Glutamatergic neuron (in vitro differentiated cells): ENCODE measurements around the gene ACO1. TPM values are rescaled to one million over a fixed set of nuclear protein-coding genes. Genes with fewer than 3 reads are reported as not detected.

Source experiments
- DNase-seq: peaks from one replicate; pipeline ENCODE4 v3.0.0; 2022
- H3K27ac Mint-ChIP-seq: one replicate; pipeline ENCODE4 v1.8.0; 2020; ENCODE audit warnings: mild to moderate bottlenecking, mixed read lengths, inconsistent platforms; ENCODE audit not compliant: unreplicated experiment
- H3K27me3 Mint-ChIP-seq: one replicate; pipeline ENCODE4 v1.8.0; 2020; ENCODE audit warnings: mild to moderate bottlenecking, moderate library complexity, mixed read lengths, inconsistent platforms; ENCODE audit not compliant: unreplicated experiment
- H3K36me3 Mint-ChIP-seq: one replicate; pipeline ENCODE4 v1.8.0; 2020; ENCODE audit warnings: mild to moderate bottlenecking, mixed read lengths, inconsistent platforms; ENCODE audit not compliant: unreplicated experiment
- H3K4me1 Mint-ChIP-seq: one replicate; pipeline ENCODE4 v1.8.0; 2020; ENCODE audit warnings: mild to moderate bottlenecking, low read depth, mixed read lengths, inconsistent platforms; ENCODE audit not compliant: unreplicated experiment
- H3K4me3 Mint-ChIP-seq: one replicate; pipeline ENCODE4 v1.8.0; 2020; ENCODE audit warnings: mild to moderate bottlenecking, mixed read lengths, inconsistent platforms; ENCODE audit not compliant: unreplicated experiment
- H3K9me3 Mint-ChIP-seq: one replicate; pipeline ENCODE4 v1.8.0; 2020; ENCODE audit warnings: mild to moderate bottlenecking, moderate library complexity, mixed read lengths, inconsistent platforms; ENCODE audit not compliant: unreplicated experiment
- total RNA-seq: library from RNA; stranded (reverse); fragmentation: NEBNext Ultra II Directional; extraction: Animal tissue kit (Norgen Biotek cat#: 25700); gene quantifications from one replicate; pipeline ENCODE4 v1.2.1, GENCODE V29; 2021; ENCODE audit not compliant: unreplicated experiment
- TF ChIP-seq, protein P1 (sequence below): fragments of 200-600 bp; sonication (generic); IDR thresholded peaks from one replicate; pipeline ENCODE4 v1.5.0; 2021; ENCODE audit not compliant: partially characterized antibody, unreplicated experiment

ACO1 gene
- total RNA-seq, 1 donor from 2014 or later = 17.6 TPM

DNA sequence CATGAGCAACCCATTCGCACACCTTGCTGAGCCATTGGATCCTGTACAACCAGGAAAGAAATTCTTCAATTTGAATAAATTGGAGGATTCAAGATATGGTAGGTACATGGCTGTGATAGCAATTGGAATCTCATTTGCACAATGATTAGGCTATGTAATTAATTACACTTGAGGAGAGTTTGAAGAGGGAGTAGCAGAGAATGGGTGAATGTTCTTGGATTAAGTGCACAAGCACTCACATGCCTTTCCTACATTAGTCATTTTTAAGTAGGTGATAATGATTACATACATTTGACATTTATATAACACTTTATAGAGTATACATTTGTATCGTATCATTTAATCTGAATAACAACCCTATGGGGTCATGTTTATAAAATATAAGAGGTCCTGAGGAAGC lies 21.1 kb downstream of the ACO1 start:
- H3K27ac Mint-ChIP-seq = no peak overlapping the region
- DNase-seq = no peak
- no peaks in the 10 kb centered on the region for H3K27me3 Mint-ChIP-seq
- no peaks in the 10 kb centered on the region for H3K36me3 Mint-ChIP-seq
- TF ChIP-seq, protein P1, sequence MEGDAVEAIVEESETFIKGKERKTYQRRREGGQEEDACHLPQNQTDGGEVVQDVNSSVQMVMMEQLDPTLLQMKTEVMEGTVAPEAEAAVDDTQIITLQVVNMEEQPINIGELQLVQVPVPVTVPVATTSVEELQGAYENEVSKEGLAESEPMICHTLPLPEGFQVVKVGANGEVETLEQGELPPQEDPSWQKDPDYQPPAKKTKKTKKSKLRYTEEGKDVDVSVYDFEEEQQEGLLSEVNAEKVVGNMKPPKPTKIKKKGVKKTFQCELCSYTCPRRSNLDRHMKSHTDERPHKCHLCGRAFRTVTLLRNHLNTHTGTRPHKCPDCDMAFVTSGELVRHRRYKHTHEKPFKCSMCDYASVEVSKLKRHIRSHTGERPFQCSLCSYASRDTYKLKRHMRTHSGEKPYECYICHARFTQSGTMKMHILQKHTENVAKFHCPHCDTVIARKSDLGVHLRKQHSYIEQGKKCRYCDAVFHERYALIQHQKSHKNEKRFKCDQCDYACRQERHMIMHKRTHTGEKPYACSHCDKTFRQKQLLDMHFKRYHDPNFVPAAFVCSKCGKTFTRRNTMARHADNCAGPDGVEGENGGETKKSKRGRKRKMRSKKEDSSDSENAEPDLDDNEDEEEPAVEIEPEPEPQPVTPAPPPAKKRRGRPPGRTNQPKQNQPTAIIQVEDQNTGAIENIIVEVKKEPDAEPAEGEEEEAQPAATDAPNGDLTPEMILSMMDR = no peak
- H3K9me3 Mint-ChIP-seq = no peaks in the 10 kb centered on the region
- H3K4me1 Mint-ChIP-seq = no peaks in the 10 kb centered on the region
- H3K4me3 Mint-ChIP-seq = no peak overlapping the region

DNA sequence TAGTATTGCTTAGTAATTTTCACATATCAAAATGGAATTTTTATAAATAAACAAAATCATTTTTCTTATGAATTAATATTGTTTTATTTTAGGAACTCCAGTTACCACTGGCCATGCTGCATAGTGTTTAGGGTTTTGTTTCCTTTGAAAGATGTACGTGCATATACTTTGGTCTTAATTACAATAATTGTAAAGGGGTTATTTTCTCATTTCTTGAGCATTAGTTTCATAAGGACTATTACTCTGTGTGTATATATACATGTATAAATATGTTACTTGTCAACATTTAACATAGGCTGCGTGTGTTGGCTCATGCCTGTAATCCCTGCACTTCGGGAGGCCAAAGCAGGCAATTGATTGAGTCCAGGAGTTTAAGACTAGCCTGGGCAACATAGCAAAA lies 21.6 kb downstream of the ACO1 start:
- no peak for DNase-seq
- H3K27ac Mint-ChIP-seq = no peak overlapping the region
- TF ChIP-seq, protein P1 = no peak
- no peaks in the 10 kb centered on the region for H3K27me3 Mint-ChIP-seq
- no peak overlapping the region for H3K4me3 Mint-ChIP-seq
- H3K9me3 Mint-ChIP-seq = no peaks in the 10 kb centered on the region
- H3K4me1 Mint-ChIP-seq = no peaks in the 10 kb centered on the region
- H3K36me3 Mint-ChIP-seq = no peaks in the 10 kb centered on the region

DNA sequence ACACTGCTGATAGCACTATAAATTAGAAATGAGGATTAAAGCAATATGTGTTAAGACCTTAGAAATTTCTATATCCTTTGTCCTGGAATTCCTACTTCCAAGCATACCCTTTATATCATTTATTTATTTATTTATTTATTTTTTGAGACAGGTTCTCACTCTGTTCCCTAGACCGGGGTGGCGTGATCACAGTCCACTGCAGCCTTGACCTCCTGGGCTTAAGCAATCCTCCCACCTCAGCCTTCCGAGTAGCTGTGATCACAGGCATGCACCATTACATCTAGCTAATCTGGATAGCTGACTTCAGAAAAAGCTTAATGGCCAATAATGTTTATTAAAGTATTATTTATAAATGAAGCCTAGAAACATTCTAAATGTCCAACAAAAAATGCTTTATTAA lies 27.3 kb downstream of the ACO1 start:
- Mint-ChIP-seq H3K9me3 (no peaks in the 10 kb centered on the region), H3K27me3 (no peaks in the 10 kb centered on the region), H3K36me3 (no peaks in the 10 kb centered on the region), H3K27ac (no peak overlapping the region), H3K4me3 (no peak overlapping the region), H3K4me1 (no peaks in the 10 kb centered on the region)
- no peak for DNase-seq
- TF ChIP-seq, protein P1 = no peak

DNA sequence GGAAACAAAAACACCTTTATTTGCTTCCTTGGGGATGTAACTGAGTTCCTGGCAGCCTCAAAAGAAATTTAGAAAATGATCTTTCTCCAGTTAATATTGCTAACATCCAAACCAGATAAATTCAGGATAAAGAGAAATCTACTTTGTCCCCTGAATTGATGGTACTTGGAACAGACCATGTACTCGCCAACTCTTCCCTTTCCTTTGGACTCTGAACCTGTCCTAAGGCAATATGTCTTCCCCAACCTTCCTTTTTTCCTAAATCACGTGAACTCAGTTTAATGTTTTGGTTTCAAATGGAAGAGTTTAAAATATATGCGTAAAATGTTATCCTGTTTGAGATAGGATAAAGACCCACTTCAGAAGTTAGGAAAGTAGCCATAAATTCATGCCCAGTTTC lies 28.0 kb downstream of the ACO1 start:
- DNase-seq = no peak
- Mint-ChIP-seq H3K27me3 (no peaks in the 10 kb centered on the region), H3K36me3 (no peaks in the 10 kb centered on the region), H3K9me3 (no peaks in the 10 kb centered on the region), H3K4me3 (no peak overlapping the region), H3K4me1 (no peaks in the 10 kb centered on the region), H3K27ac (no peak overlapping the region)
- TF ChIP-seq, protein P1 = no peak

DNA sequence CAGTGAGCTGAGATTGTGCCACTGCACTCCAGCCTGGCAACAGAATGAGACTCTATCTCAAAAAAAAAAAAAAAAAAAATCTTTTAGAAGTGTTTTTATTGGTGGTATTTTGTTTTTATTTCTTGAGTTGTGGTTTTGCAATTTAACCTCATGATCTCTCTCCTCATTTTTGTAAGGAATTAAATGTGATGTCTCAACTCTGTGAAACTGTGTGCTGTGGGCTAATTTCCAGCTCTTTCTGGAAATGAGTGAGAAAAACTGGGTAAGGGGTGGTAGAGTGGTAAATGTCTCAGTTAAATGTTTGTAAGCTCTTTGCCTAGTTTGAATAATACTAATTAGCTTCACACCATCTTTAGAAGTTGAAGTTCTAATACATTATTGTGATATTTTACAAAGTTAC lies 29.0 kb downstream of the ACO1 start:
- no peaks in the 10 kb centered on the region for H3K9me3 Mint-ChIP-seq
- H3K36me3 Mint-ChIP-seq = no peaks in the 10 kb centered on the region
- DNase-seq = no peak
- no peak overlapping the region for H3K4me3 Mint-ChIP-seq
- H3K27ac Mint-ChIP-seq = no peak overlapping the region
- H3K27me3 Mint-ChIP-seq = no peaks in the 10 kb centered on the region
- no peaks in the 10 kb centered on the region for H3K4me1 Mint-ChIP-seq
- TF ChIP-seq, protein P1 = no peak
